ENCODE results near the gene SIK3.

SIK3 gene

DNA sequence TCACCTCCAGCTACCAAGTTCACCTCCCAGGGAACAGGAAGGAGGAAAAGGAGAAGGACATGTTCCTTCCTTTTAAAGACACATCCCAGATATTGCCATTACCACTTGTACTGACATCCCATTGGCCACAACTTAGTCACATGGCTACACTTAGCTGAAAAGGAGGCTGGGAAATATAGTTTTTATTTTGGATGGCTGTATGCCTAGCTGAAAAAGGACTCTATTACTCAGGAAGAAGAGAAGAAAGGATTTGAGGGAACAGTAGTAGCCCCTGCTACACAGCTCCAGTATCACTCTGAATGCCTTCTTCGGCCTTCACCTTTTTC is 304.5 kb downstream of the SIK3 start:
- no peak for DNase-seq (ENCODE audit: low spot score)
